ENCODE data around the gene RRM2.
"Not testable (repeated sequence)": the region's sequence is repeated elsewhere in the genome, so short reads cannot be mapped to it uniquely, and the experiment has no call there.

RRM2 gene

GRCh38 chr2:10094271-10094814 lies 28.2 kb upstream of the RRM2 start:
- Mint-ChIP-seq H3K4me3 (no peak overlapping the region), H3K4me1 (peaks cover 32% of the 10 kb centered on the region), H3K36me3 (ENCODE audit: low read depth) (no peaks in the 10 kb centered on the region), H3K27ac (no peak overlapping the region), H3K9me3 (peaks cover 13% of the 10 kb centered on the region), H3K27me3 (ENCODE audit: low read depth, poor library complexity) (peaks cover 8% of the 10 kb centered on the region)
- no peak for TF ChIP-seq CTCF (IDR thresholded peaks at IDR 0.05)
- DNase-seq = peak; percentile 54

GRCh38 chr2:10095175-10095574 lies 27.4 kb upstream of the RRM2 start:
- Mint-ChIP-seq H3K27me3 (ENCODE audit: low read depth, poor library complexity) (peaks cover 8% of the 10 kb centered on the region), H3K9me3 (peaks cover 13% of the 10 kb centered on the region), H3K36me3 (ENCODE audit: low read depth) (no peaks in the 10 kb centered on the region), H3K4me1 (peaks cover 32% of the 10 kb centered on the region), H3K4me3 (no peak overlapping the region), H3K27ac (peak overlapping the region; percentile 29)
- TF ChIP-seq CTCF (IDR thresholded peaks at IDR 0.05) = no peak
- no peak for DNase-seq

GRCh38 chr2:10096641-10097040 lies 25.9 kb upstream of the RRM2 start:
- Mint-ChIP-seq H3K4me3 (no peak overlapping the region), H3K9me3 (peaks cover 9% of the 10 kb centered on the region), H3K4me1 (peaks cover 39% of the 10 kb centered on the region), H3K27ac (no peak overlapping the region), H3K36me3 (ENCODE audit: low read depth) (no peaks in the 10 kb centered on the region), H3K27me3 (ENCODE audit: low read depth, poor library complexity) (peaks cover 10% of the 10 kb centered on the region)
- no peak for TF ChIP-seq CTCF (IDR thresholded peaks at IDR 0.05)
- no peak for DNase-seq

- peaks cover 14% of the 10 kb centered on the region for H3K27me3 Mint-ChIP-seq (ENCODE audit: low read depth, poor library complexity)
- H3K36me3 Mint-ChIP-seq (ENCODE audit: low read depth) = no peaks in the 10 kb centered on the region
- H3K4me1 Mint-ChIP-seq = peaks cover 43% of the 10 kb centered on the region
- peak; percentile 82 for TF ChIP-seq CTCF (IDR thresholded peaks at IDR 0.05)
- H3K9me3 Mint-ChIP-seq = peaks cover 3% of the 10 kb centered on the region
- peak; percentile 71 for DNase-seq
- H3K4me3 Mint-ChIP-seq = no peak overlapping the region
- peak overlapping the region; percentile 58 for H3K27ac Mint-ChIP-seq
Measured at GRCh38 chr2:10097352-10098148, 25.0 kb upstream of the RRM2 start.

- no peak for DNase-seq
- TF ChIP-seq CTCF (IDR thresholded peaks at IDR 0.05) = no peak
- Mint-ChIP-seq H3K4me3 (no peak overlapping the region), H3K36me3 (ENCODE audit: low read depth) (no peaks in the 10 kb centered on the region), H3K4me1 (peaks cover 40% of the 10 kb centered on the region), H3K27ac (peak overlapping the region; percentile 21), H3K27me3 (ENCODE audit: low read depth, poor library complexity) (peaks cover 15% of the 10 kb centered on the region), H3K9me3 (peaks cover 8% of the 10 kb centered on the region)
Measured at GRCh38 chr2:10101491-10101890, 21.0 kb upstream of the RRM2 start.

GRCh38 chr2:10103179-10103578 lies 19.4 kb upstream of the RRM2 start:
- TF ChIP-seq CTCF (IDR thresholded peaks at IDR 0.05) = no peak
- no peak overlapping the region for H3K4me3 Mint-ChIP-seq

GRCh38 chr2:10104906-10105305 lies 17.6 kb upstream of the RRM2 start:
- Mint-ChIP-seq H3K27me3 (ENCODE audit: low read depth, poor library complexity) (peaks cover 12% of the 10 kb centered on the region), H3K9me3 (peaks cover 17% of the 10 kb centered on the region), H3K4me1 (peaks cover 30% of the 10 kb centered on the region)
- DNase-seq; H3K4me3 Mint-ChIP-seq; H3K27ac Mint-ChIP-seq; H3K36me3 Mint-ChIP-seq (ENCODE audit: low read depth): not testable (repeated sequence)

More at GRCh38 chr2:10103179-10103578, 19.4 kb upstream of the RRM2 start:
- no peak overlapping the region for H3K27ac Mint-ChIP-seq
- peaks cover 12% of the 10 kb centered on the region for H3K27me3 Mint-ChIP-seq (ENCODE audit: low read depth, poor library complexity)
- no peak for DNase-seq
- H3K4me1 Mint-ChIP-seq = peaks cover 30% of the 10 kb centered on the region
- H3K36me3 Mint-ChIP-seq (ENCODE audit: low read depth) = peaks cover 8% of the 10 kb centered on the region
- H3K9me3 Mint-ChIP-seq = peaks cover 17% of the 10 kb centered on the region

Data from nephron progenitor cell (in vitro differentiated cells).